ENCODE measurements around the gene AUTS2. TPM values are rescaled to one million over a fixed set of nuclear protein-coding genes. Genes with fewer than 3 reads are reported as not detected.

The AUTS2 gene
- total RNA-seq, 1 donor from 2014 or later: 80.6 TPM

DNA sequence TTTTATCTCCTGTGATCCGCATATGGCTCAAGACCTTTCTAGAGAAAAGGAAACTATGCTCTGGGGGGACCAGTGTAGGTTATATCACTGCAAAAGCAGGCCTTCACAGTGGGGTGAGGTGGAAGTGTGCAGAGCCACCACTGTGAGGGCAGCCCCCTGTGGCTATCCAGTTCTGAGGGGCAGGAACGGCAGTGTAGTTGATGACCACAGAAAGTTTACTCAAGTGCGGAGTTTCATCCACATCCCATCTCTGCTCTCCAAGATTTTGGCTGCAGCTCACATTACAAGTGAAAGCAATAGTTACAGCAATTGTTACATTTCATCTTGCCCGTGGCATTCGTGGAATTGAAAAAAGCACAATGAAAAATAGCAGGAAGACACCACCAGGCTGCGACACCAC is 1187.8 kb downstream of the AUTS2 start:
- Mint-ChIP-seq H3K36me3 (ENCODE audit: unreplicated experiment) (peaks cover 60% of the 10 kb centered on the region), H3K27ac (ENCODE audit: unreplicated experiment) (no peak overlapping the region), H3K4me1 (ENCODE audit: unreplicated experiment) (peaks cover 8% of the 10 kb centered on the region), H3K4me3 (ENCODE audit: unreplicated experiment) (no peak overlapping the region), H3K27me3 (ENCODE audit: unreplicated experiment) (no peaks in the 10 kb centered on the region), H3K9me3 (ENCODE audit: unreplicated experiment) (no peaks in the 10 kb centered on the region)
- DNase-seq (ENCODE audit: extremely low spot score, unreplicated experiment): no peak
- no peak for TF ChIP-seq CTCF (IDR thresholded peaks at IDR 0.05)

GRCh38 chr7:70787286-70787685 is 1189.0 kb downstream of the AUTS2 start:
- no peak overlapping the region for H3K27ac Mint-ChIP-seq (ENCODE audit: unreplicated experiment)
- H3K27me3 Mint-ChIP-seq (ENCODE audit: unreplicated experiment): no peaks in the 10 kb centered on the region
- DNase-seq (ENCODE audit: extremely low spot score, unreplicated experiment): no peak
- no peaks in the 10 kb centered on the region for H3K9me3 Mint-ChIP-seq (ENCODE audit: unreplicated experiment)
- no peak overlapping the region for H3K4me3 Mint-ChIP-seq (ENCODE audit: unreplicated experiment)
- H3K4me1 Mint-ChIP-seq (ENCODE audit: unreplicated experiment): peaks cover 8% of the 10 kb centered on the region
- no peak for TF ChIP-seq CTCF (IDR thresholded peaks at IDR 0.05)
- peaks cover 54% of the 10 kb centered on the region for H3K36me3 Mint-ChIP-seq (ENCODE audit: unreplicated experiment)

- peaks cover 58% of the 10 kb centered on the region for H3K36me3 Mint-ChIP-seq (ENCODE audit: unreplicated experiment)
- no peaks in the 10 kb centered on the region for H3K27me3 Mint-ChIP-seq (ENCODE audit: unreplicated experiment)
- no peak for DNase-seq (ENCODE audit: extremely low spot score, unreplicated experiment)
- TF ChIP-seq CTCF (IDR thresholded peaks at IDR 0.05): no peak
- H3K27ac Mint-ChIP-seq (ENCODE audit: unreplicated experiment): no peak overlapping the region
- H3K9me3 Mint-ChIP-seq (ENCODE audit: unreplicated experiment): no peaks in the 10 kb centered on the region
- H3K4me3 Mint-ChIP-seq (ENCODE audit: unreplicated experiment): no peak overlapping the region
- H3K4me1 Mint-ChIP-seq (ENCODE audit: unreplicated experiment): peaks cover 8% of the 10 kb centered on the region
Observed at GRCh38 chr7:70787771-70788170, 1189.5 kb downstream of the AUTS2 start.

DNA sequence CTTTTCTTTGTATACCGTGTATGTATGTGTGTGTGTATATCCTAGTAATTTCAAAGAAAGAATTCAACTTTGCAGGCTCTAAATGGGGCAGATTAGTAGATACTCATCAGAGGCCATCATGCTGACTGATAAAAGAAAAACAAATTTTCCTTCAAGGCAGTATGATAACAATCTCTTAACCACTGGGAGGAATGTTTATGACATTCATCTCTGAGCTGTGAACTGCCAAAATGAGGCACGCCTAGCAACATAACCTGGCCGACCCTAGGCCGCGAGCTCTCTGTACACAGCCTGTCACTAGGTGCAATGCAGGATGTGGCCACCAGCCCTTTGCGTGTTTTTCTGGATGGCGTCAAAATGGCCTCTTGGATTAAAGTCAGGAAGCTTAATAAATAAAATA is 1190.0 kb downstream of the AUTS2 start:
- Mint-ChIP-seq H3K4me1 (ENCODE audit: unreplicated experiment) (peaks cover 8% of the 10 kb centered on the region), H3K27me3 (ENCODE audit: unreplicated experiment) (no peaks in the 10 kb centered on the region), H3K27ac (ENCODE audit: unreplicated experiment) (no peak overlapping the region), H3K4me3 (ENCODE audit: unreplicated experiment) (no peak overlapping the region), H3K9me3 (ENCODE audit: unreplicated experiment) (no peaks in the 10 kb centered on the region), H3K36me3 (ENCODE audit: unreplicated experiment) (peaks cover 60% of the 10 kb centered on the region)
- TF ChIP-seq CTCF (IDR thresholded peaks at IDR 0.05): no peak
- no peak for DNase-seq (ENCODE audit: extremely low spot score, unreplicated experiment)

- Mint-ChIP-seq H3K9me3 (ENCODE audit: unreplicated experiment) (no peaks in the 10 kb centered on the region), H3K27ac (ENCODE audit: unreplicated experiment) (no peak overlapping the region), H3K4me1 (ENCODE audit: unreplicated experiment) (peaks cover 8% of the 10 kb centered on the region), H3K36me3 (ENCODE audit: unreplicated experiment) (peaks cover 57% of the 10 kb centered on the region), H3K4me3 (ENCODE audit: unreplicated experiment) (no peak overlapping the region), H3K27me3 (ENCODE audit: unreplicated experiment) (no peaks in the 10 kb centered on the region)
- peak; percentile 82 for DNase-seq (ENCODE audit: extremely low spot score, unreplicated experiment)
- TF ChIP-seq CTCF (IDR thresholded peaks at IDR 0.05): no peak
Observed at GRCh38 chr7:70789481-70790214, 1191.4 kb downstream of the AUTS2 start.
